Suprapubic skin (tissue), 4 donors: ENCODE results near the gene KRTAP19-1. TPM values are rescaled to one million over a fixed set of nuclear protein-coding genes. Genes with fewer than 3 reads are reported as not detected.
"Not testable (repeated sequence)": the region's sequence is repeated elsewhere in the genome, so short reads cannot be mapped to it uniquely, and the experiment has no call there.

Experiments used
- DNase-seq, 2 donors: peaks; one replicate each; pipeline ENCODE4 v3.0.0-alpha.2; 2019; ENCODE audit warnings: low spot score in 2 of 2
- H3K27ac ChIP-seq: fragments of 200-600 bp; sonication (generic); one replicate; pipeline ENCODE4 v1.5.1; 2019
- H3K27me3 ChIP-seq: fragments of 200-600 bp; sonication (generic); one replicate; pipeline ENCODE4 v1.5.1; 2019
- H3K36me3 ChIP-seq: fragments of 200-600 bp; sonication (generic); one replicate; pipeline ENCODE4 v1.5.1; 2019
- H3K4me1 ChIP-seq: fragments of 200-600 bp; sonication (generic); one replicate; pipeline ENCODE4 v1.5.1; 2019
- H3K4me3 ChIP-seq: fragments of 200-600 bp; sonication (generic); one replicate; pipeline ENCODE4 v1.5.1; 2019; ENCODE audit warnings: mild to moderate bottlenecking
- H3K9me3 ChIP-seq: fragments of 200-600 bp; sonication (generic); one replicate; pipeline ENCODE4 v1.5.1; 2019
- CTCF ChIP-seq, 2 donors: fragments of 200-600 bp in 1 of 2; fragments of 450-650 bp in 1 of 2; sonication (generic) in 1 of 2; IDR thresholded peaks; one replicate each; pipeline ENCODE4 v1.5.1; 2016 to 2019; ENCODE audit warnings: antibody characterized with exemption in 2 of 2, mild to moderate bottlenecking in 1 of 2, moderate library complexity in 1 of 2
- EP300 ChIP-seq: sonication (generic); formaldehyde crosslinking; IDR thresholded peaks from one replicate; pipeline ENCODE4 v1.6.1; 2017; ENCODE audit warnings: antibody characterized with exemption
- POLR2A ChIP-seq, 2 donors: fragments of 450-650 bp; IDR thresholded peaks; one replicate each; pipeline ENCODE4 v1.6.1; 2017; ENCODE audit warnings: antibody characterized with exemption in 2 of 2, mild to moderate bottlenecking in 2 of 2, moderate library complexity in 2 of 2
- POLR2AphosphoS5 ChIP-seq, 3 donors: sonication (generic); formaldehyde crosslinking; IDR thresholded peaks; one replicate each; pipeline ENCODE4 v1.6.1; 2017; ENCODE audit warnings: antibody characterized with exemption in 3 of 3
- WGBS: methylation state at CpG from one replicate; pipeline ENCODE4 v1.1.5; 2018; 5-methylcytosine and 5-hydroxymethylcytosine counted together
- total RNA-seq, 4 donors: library from RNA; depleted of rRNA; stranded (reverse); fragments of >200 nt; gene quantifications; one replicate each; pipeline ENCODE4 v1.1.0, GENCODE V29; 2016

The KRTAP19-1 gene
- total RNA-seq = 10 to 100 TPM in 1 of 4 donors, 1 to 10 TPM in 2, not detected in 1; 6.8 to 29.7 (median 8.7) TPM

- DNase-seq = no peak
- WGBS = 91% methylated on average over 7 of the region's 7 CpGs
- Histone ChIP-seq H3K36me3 (no peaks in the 10 kb centered on the region), H3K27ac (no peak within 1 kb of the TSS), H3K4me1 (no peaks in the 10 kb centered on the region), H3K27me3 (no peaks in the 10 kb centered on the region), H3K4me3 (no peak within 1 kb of the TSS), H3K9me3 (no peaks in the 10 kb centered on the region)
- TF ChIP-seq CTCF (IDR thresholded peaks at IDR 0.05) (no peak), POLR2AphosphoS5 (IDR thresholded peaks at IDR 0.05) (no peak), EP300 (no peak)
Observed at GRCh38 chr21:30480145-30480544, at the start of gene KRTAP19-1. Gene KRTAP19-1 (minus strand): TSS chr21:30480367. CDS start chr21:30480317, 50 bp downstream.

GRCh38 chr21:30518876-30519275 lies 38.7 kb upstream of the KRTAP19-1 start:
- no peak for DNase-seq
- Histone ChIP-seq H3K27me3 (no peaks in the 10 kb centered on the region), H3K4me1 (no peaks in the 10 kb centered on the region), H3K4me3 (no peak overlapping the region), H3K36me3 (no peaks in the 10 kb centered on the region), H3K27ac (no peak overlapping the region), H3K9me3 (no peaks in the 10 kb centered on the region)
- 63% methylated on average over 1 of the region's 1 CpG for WGBS
- TF ChIP-seq POLR2A (IDR thresholded peaks at IDR 0.05) (no peak), EP300 (no peak), CTCF (IDR thresholded peaks at IDR 0.05) (no peak), POLR2AphosphoS5 (IDR thresholded peaks at IDR 0.05) (no peak)

DNA sequence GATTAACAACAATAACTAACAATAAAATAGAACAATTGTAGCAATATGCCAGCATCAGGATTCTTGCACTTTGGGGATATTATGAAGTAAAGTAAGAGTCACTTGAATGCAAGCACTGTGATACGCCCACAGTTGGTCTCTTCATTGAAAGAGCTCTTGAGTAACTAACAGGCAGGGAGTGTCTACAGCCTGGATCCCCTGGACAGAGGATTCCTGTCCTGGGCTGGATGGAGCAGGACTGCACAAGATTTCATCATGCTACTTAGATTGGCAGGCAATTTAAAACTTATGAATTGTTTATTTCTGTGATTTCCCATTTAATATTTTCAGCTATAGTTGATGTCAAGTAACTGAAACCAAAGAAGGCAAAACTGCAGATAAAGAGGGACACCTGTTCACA lies 35.5 kb upstream of the KRTAP19-1 start:
- Histone ChIP-seq H3K9me3 (no peaks in the 10 kb centered on the region), H3K4me1 (no peaks in the 10 kb centered on the region), H3K36me3 (no peaks in the 10 kb centered on the region), H3K4me3 (no peak overlapping the region), H3K27me3 (no peaks in the 10 kb centered on the region), H3K27ac (no peak overlapping the region)
- WGBS = 93% methylated on average over 1 of the region's 1 CpG
- TF ChIP-seq POLR2AphosphoS5 (IDR thresholded peaks at IDR 0.05) (no peak), POLR2A (IDR thresholded peaks at IDR 0.05) (no peak), EP300 (no peak), CTCF (IDR thresholded peaks at IDR 0.05) (no peak)
- DNase-seq = no peak

GRCh38 chr21:30505621-30506205 lies 25.5 kb upstream of the KRTAP19-1 start:
- H3K9me3 ChIP-seq, DNase-seq, H3K4me3 ChIP-seq, H3K36me3 ChIP-seq, H3K27ac ChIP-seq, H3K4me1 ChIP-seq, H3K27me3 ChIP-seq: not testable (repeated sequence)
- peak in 1 of 2 donors; percentile 10 for TF ChIP-seq CTCF (IDR thresholded peaks at IDR 0.05)
- 28% methylated on average over 4 of the region's 4 CpGs for WGBS

DNA sequence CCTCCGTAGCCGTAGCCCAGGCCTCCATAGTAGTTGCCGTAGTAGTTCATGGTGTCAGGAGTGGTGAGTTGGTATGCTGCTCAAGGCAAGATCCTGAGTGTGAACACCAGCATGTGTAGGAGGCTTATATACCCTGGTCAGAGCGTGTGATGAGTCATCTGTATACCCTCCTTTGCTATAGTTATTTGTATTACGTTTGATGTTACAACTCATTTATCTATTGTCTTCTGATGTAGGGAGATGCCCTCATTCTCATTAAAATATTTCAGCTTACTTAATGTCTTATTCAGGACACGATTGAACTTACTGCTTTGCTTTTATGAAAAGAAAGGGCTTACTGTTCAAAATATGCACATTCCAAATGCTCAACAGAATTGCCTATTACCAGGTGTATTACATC lies 21.9 kb upstream of the KRTAP19-1 start, which contains the start of gene KRTAP19-5:
Gene KRTAP19-5, minus strand, starts transcription at position 101 of the 400 bp plus-strand sequence. Its CDS starts 51 bp downstream, at position 50.
- no peaks in the 10 kb centered on the region for H3K9me3 ChIP-seq
- WGBS = 73% methylated on average over 6 of the region's 6 CpGs
- no peaks in the 10 kb centered on the region for H3K36me3 ChIP-seq
- no peaks in the 10 kb centered on the region for H3K27me3 ChIP-seq
- H3K27ac ChIP-seq = no peak within 1 kb of the TSS
- no peak for DNase-seq
- H3K4me3 ChIP-seq = no peak within 1 kb of the TSS
- H3K4me1 ChIP-seq = no peaks in the 10 kb centered on the region
- no peak for TF ChIP-seq CTCF (IDR thresholded peaks at IDR 0.05)
- no peak for TF ChIP-seq EP300
- TF ChIP-seq POLR2AphosphoS5 (IDR thresholded peaks at IDR 0.05) = no peak
- TF ChIP-seq POLR2A (IDR thresholded peaks at IDR 0.05) = no peak
